Spleen (tissue), 11 donors: ENCODE results near the gene MAPK8IP3. TPM values are rescaled to one million over a fixed set of nuclear protein-coding genes. Genes with fewer than 3 reads are reported as not detected.

Experiments used
- DNase-seq: peaks from one replicate; pipeline ENCODE4 v3.0.0-alpha.2; 2020
- H3K27ac ChIP-seq, 8 donors: fragments of 200-600 bp; sonication (generic) in 7 of 8; 1 replicate in 4 of 8; 2 replicates in 4 of 8; pipeline versions ENCODE4 v1.5.0 to v1.8.0; 2016 to 2021; ENCODE audit warnings: inconsistent platforms in 4 of 8, mild to moderate bottlenecking in 4 of 8, moderate library complexity in 1 of 8
- H3K27me3 ChIP-seq, 7 donors: fragments of 200-600 bp; sonication (generic) in 6 of 7; replicated peaks in 1 of 7; 1 replicate in 4 of 7; 2 replicates in 3 of 7; pipeline versions ENCODE4 v1.5.0 to v1.8.0; 2016 to 2021; ENCODE audit warnings: inconsistent platforms in 3 of 7, mild to moderate bottlenecking in 1 of 7
- H3K36me3 ChIP-seq, 6 donors: fragments of 200-600 bp; sonication (generic) in 5 of 6; 1 replicate in 4 of 6; 2 replicates in 2 of 6; pipeline versions ENCODE4 v1.5.0 to v1.8.0; 2016 to 2021; ENCODE audit warnings: inconsistent platforms in 2 of 6
- H3K4me1 ChIP-seq, 6 donors: fragments of 200-600 bp; sonication (generic) in 5 of 6; 1 replicate in 3 of 6; 2 replicates in 3 of 6; pipeline versions ENCODE4 v1.5.0 to v1.8.0; 2016 to 2021; ENCODE audit warnings: inconsistent platforms in 3 of 6
- H3K4me3 ChIP-seq, 8 donors: fragments of 200-600 bp; sonication (generic) in 7 of 8; 1 replicate in 4 of 8; 2 replicates in 4 of 8; pipeline versions ENCODE4 v1.5.0 to v1.8.0; 2016 to 2021; ENCODE audit warnings: inconsistent platforms in 4 of 8, mild to moderate bottlenecking in 4 of 8, moderate library complexity in 2 of 8
- H3K9me3 ChIP-seq, 8 donors: fragments of 200-600 bp; sonication (generic) in 7 of 8; 1 replicate in 4 of 8; 2 replicates in 4 of 8; pipeline versions ENCODE4 v1.5.0 to v1.8.0; 2016 to 2021; ENCODE audit warnings: inconsistent platforms in 4 of 8
- CTCF ChIP-seq, 11 experiments: fragments of 200-600 bp in 7 of 11; fragments of 450-650 bp in 4 of 11; sonication (generic) in 4 of 11; IDR thresholded peaks in 8 of 11; conservative IDR thresholded peaks in 3 of 11; 1 replicate in 7 of 11; 2 replicates in 4 of 11; pipeline versions ENCODE4 v1.4.0 to v1.8.0; 2016 to 2021; ENCODE audit warnings: antibody characterized with exemption in 11 of 11, inconsistent platforms in 4 of 11, mild to moderate bottlenecking in 1 of 11
- POLR2A ChIP-seq, 3 donors: fragments of 450-650 bp; IDR thresholded peaks; one replicate each; pipeline ENCODE4 v1.5.1; 2017; ENCODE audit warnings: antibody characterized with exemption in 3 of 3, mild to moderate bottlenecking in 1 of 3
- POLR2AphosphoS5 ChIP-seq, 3 donors: sonication (generic); formaldehyde crosslinking; IDR thresholded peaks; one replicate each; pipeline ENCODE4 v1.5.1; 2017; ENCODE audit warnings: antibody characterized with exemption in 3 of 3
- WGBS, 5 donors: extraction: QIAGEN DNeasy Blood & Tissue Kit in 3 of 5; methylation state at CpG; one replicate each; pipeline versions ENCODE4 v1.1.5 to v1.1.7; 2013 to 2018; 5-methylcytosine and 5-hydroxymethylcytosine counted together
- intact Hi-C: fragments of 100-400 bp; cut with DNase I; formaldehyde crosslinking; loops from one replicate; pipeline ENCODE4 v1.15.0; 2023; ENCODE audit warnings: low total_unique reads
- polyA plus RNA-seq, 3 donors: library from polyadenylated mRNA; stranded (reverse); fragments of 200-250 nt; gene quantifications; one replicate each; pipeline ENCODE4 v1.2.1, GENCODE V29; 2013
- total RNA-seq, 7 donors: library from RNA; depleted of rRNA in 3 of 7; stranded (reverse); fragments of >200 nt in 3 of 7; fragmentation: NEBNext Ultra II Directional in 4 of 7; extraction: Animal tissue kit (Norgen Biotek cat#: 25700) in 4 of 7; gene quantifications; one replicate each; pipeline versions ENCODE4 v1.1.0 to v1.2.1, GENCODE V29; 2016 to 2021
- donor health status: healthy with polysubstance abuse.
- donor health status: DM: no; HTN: no; CAD: no; lungs with moderate emphysema.
- donor health status: DM: no; HTN: no; CAD: no.
- donor health status: Bipolar disorder and iron deficiency.
- donor health status: healthy.
- donor health status: DM: no; HTN: no; CAD: no.
- donor health status: DM: yes; HTN: yes; CAD: no.

Gene MAPK8IP3
- total and polyA plus RNA-seq, 10 donors: 27.2 to 134 (median 114) TPM

GRCh38 chr16:1707193-1707790 lies 1.3 kb downstream of the MAPK8IP3 start:
- no peaks in the 10 kb centered on the region for H3K27me3 ChIP-seq
- H3K27ac ChIP-seq: peak overlapping the region in 6 of 8 donors; percentile 4 to 97 (median 95)
- 16 to 27% (median 21%) methylated on average over 12 to 16 of the region's 16 CpGs for WGBS, 5 donors
- TF ChIP-seq CTCF (IDR thresholded peaks at IDR 0.05 in 8 of 11, conservative IDR thresholded peaks at IDR 0.05 in 3 of 11) (no peak), POLR2AphosphoS5 (IDR thresholded peaks at IDR 0.05) (no peak), POLR2A (IDR thresholded peaks at IDR 0.05) (no peak)
- peak overlapping the region; percentile 51 to 98 (median 88) for H3K4me3 ChIP-seq
- peaks cover 0 to 21% (median 5%) of the 10 kb centered on the region in 6 donors for H3K36me3 ChIP-seq
- H3K9me3 ChIP-seq: no peaks in the 10 kb centered on the region
- H3K4me1 ChIP-seq: peaks cover 21 to 73% (median 49%) of the 10 kb centered on the region in 6 donors
- intact Hi-C loops: no loop called here
- peak; percentile 70 for DNase-seq

DNA sequence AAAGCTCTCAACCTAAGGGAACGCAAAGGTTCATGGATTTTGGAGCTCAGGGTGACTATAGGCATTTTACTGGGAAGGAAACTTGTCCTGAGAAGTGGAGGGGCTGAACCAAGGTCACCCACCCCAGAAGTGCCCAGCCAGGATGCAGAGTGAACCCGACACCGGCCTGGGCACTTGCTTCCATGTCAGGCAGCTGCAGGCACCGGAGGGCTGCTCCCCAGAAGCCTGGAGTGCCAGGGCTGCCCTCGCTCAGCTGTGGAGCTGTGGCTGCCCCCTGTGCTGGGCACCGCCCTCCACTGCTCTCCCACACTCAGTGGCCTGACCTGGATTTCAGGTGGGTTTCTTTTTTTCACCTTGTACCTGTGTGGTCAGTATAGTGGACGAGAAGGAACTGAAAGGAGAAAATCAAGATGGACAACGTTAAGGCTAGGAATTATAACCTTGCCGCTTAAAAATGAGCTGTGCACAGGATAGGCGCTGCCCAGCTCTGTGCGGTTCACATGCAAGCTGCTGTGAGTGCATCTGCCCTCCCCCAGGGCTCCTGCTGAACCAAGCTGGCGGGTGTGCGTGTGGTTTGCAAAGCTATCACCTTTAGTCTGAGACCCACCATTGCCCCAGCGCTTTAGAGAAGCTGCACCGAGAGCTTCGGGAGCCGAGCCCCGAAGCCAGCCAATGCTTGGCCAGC lies 2.2 kb downstream of the MAPK8IP3 start:
- peak; percentile 75 for DNase-seq
- Histone ChIP-seq H3K9me3 (no peaks in the 10 kb centered on the region), H3K36me3 (peaks cover 0 to 21% (median 0%) of the 10 kb centered on the region in 6 donors), H3K27ac (peak overlapping the region in 2 of 8 donors; percentile 94 to 97), H3K4me1 (peaks cover 22 to 82% (median 58%) of the 10 kb centered on the region in 6 donors), H3K27me3 (no peaks in the 10 kb centered on the region), H3K4me3 (peak overlapping the region in 1 of 8 donors; percentile 98)
- TF ChIP-seq CTCF (IDR thresholded peaks at IDR 0.05 in 8 of 11, conservative IDR thresholded peaks at IDR 0.05 in 3 of 11) (no peak), POLR2AphosphoS5 (IDR thresholded peaks at IDR 0.05) (peak in 2 of 3 donors; percentile 10 to 16), POLR2A (IDR thresholded peaks at IDR 0.05) (no peak)
- 84 to 90% (median 85%) methylated on average over 16 to 18 of the region's 18 CpGs for WGBS, 5 donors
- intact Hi-C loops: no loop called here

- Histone ChIP-seq H3K36me3 (peaks cover 0 to 21% (median 0%) of the 10 kb centered on the region in 6 donors), H3K4me1 (peaks cover 26 to 87% (median 64%) of the 10 kb centered on the region in 6 donors), H3K4me3 (no peak overlapping the region), H3K27me3 (no peaks in the 10 kb centered on the region), H3K27ac (no peak overlapping the region), H3K9me3 (no peaks in the 10 kb centered on the region)
- TF ChIP-seq POLR2AphosphoS5 (IDR thresholded peaks at IDR 0.05) (no peak), POLR2A (IDR thresholded peaks at IDR 0.05) (no peak), CTCF (IDR thresholded peaks at IDR 0.05 in 8 of 11, conservative IDR thresholded peaks at IDR 0.05 in 3 of 11) (no peak)
- 87 to 95% (median 89%) methylated on average over 13 of the region's 13 CpGs for WGBS, 5 donors
- intact Hi-C loops: no loop called here
- DNase-seq: peak; percentile 72
Observed at GRCh38 chr16:1708768-1709180, 2.8 kb downstream of the MAPK8IP3 start.

DNA sequence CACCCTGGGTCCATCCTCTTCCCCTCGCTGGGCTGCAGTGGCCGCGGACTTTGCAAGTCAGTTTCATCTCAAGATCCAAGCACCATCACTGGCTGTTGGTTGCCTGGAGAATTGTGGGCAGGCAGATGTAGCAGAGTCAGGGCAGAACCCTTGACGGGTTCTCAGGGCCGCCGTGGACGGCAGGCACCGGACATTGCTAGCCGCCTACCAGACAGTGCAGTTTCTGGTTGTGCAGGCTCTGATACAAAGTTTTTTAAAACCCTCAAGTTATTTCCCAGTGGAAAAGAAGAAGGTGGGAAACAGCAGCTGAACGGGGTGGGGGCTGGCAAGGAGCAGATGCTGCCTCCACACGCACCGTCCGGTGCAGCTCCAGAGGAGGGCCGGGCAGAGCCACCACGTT lies 3.4 kb downstream of the MAPK8IP3 start:
- no peak overlapping the region for H3K4me3 ChIP-seq
- WGBS, 5 donors: 86 to 95% (median 92%) methylated on average over 14 to 15 of the region's 15 CpGs
- no peak for TF ChIP-seq POLR2A (IDR thresholded peaks at IDR 0.05)
- H3K9me3 ChIP-seq: no peaks in the 10 kb centered on the region
- peaks cover 0 to 21% (median 0%) of the 10 kb centered on the region in 6 donors for H3K36me3 ChIP-seq
- intact Hi-C loops: no loop called here
- no peak overlapping the region for H3K27ac ChIP-seq
- peaks cover 28 to 91% (median 69%) of the 10 kb centered on the region in 6 donors for H3K4me1 ChIP-seq
- H3K27me3 ChIP-seq: no peaks in the 10 kb centered on the region
- DNase-seq: no peak
